Caco-2 (cell line): ENCODE results near the gene TCP1. TPM values are rescaled to one million over a fixed set of nuclear protein-coding genes. Genes with fewer than 3 reads are reported as not detected.
A peak's percentile ranks its signal among the peaks of the same experiment; 100 is the strongest.

Source experiments
- BruUV-seq: library from RNA; stranded (reverse); fragments of 400-500 nt; replicated peaks from 2 replicates; lab custom pipeline; 2021; lab: Mats Ljungman, UMichigan
- CTCF ChIA-PET: fragments of 300-600 bp; sonication (Branson Sonifier 250); formaldehyde crosslinking; loops from one replicate; lab custom pipeline; 2022; ENCODE audit warnings: antibody characterized with exemption; lab: Charles Lee
- POLR2A ChIA-PET: fragments of 300-600 bp; sonication (Branson Sonifier 250); formaldehyde crosslinking; loops from one replicate; lab custom pipeline; 2022; ENCODE audit warnings: antibody characterized with exemption; lab: Charles Lee
- DNase-seq, 2 experiments: peaks; one replicate each; pipeline versions ENCODE4 v3.0.0 to v3.0.0-alpha.2; 2020 to 2022
- H3K27me3 ChIP-seq: replicated peaks from 2 replicates; pipeline ENCODE4 v1.6.0; 2011; ENCODE audit warnings: low read length; ENCODE audit not compliant: control insufficient read depth, insufficient read depth
- H3K36me3 ChIP-seq: 2 replicates; pipeline ENCODE4 v1.5.1; 2011; ENCODE audit warnings: low read length; ENCODE audit not compliant: control insufficient read depth, insufficient read depth
- H3K4me1 ChIP-seq: fragments of 250-450 bp; sonication (Bioruptor Pico); 2 replicates; pipeline ENCODE4 v1.5.1; 2020; ENCODE audit warnings: mild to moderate bottlenecking
- H3K4me3 ChIP-seq: 2 replicates; pipeline ENCODE4 v1.5.1; 2011; ENCODE audit warnings: low read depth, mild to moderate bottlenecking, control low read depth, low read length
- H3K9me3 ChIP-seq: fragments of 250-450 bp; sonication (Bioruptor Pico); 2 replicates; pipeline ENCODE4 v1.5.1; 2020; ENCODE audit warnings: mild to moderate bottlenecking, moderate library complexity
- H3K27ac Mint-ChIP-seq: one replicate; pipeline ENCODE4 v1.8.0; 2022; ENCODE audit warnings: mixed read lengths; ENCODE audit not compliant: unreplicated experiment
- H3K27me3 Mint-ChIP-seq: one replicate; pipeline ENCODE4 v1.8.0; 2022; ENCODE audit warnings: mixed read lengths; ENCODE audit not compliant: insufficient read depth, unreplicated experiment
- H3K36me3 Mint-ChIP-seq: one replicate; pipeline ENCODE4 v1.8.0; 2022; ENCODE audit warnings: mild to moderate bottlenecking, mixed read lengths; ENCODE audit not compliant: insufficient read depth, unreplicated experiment
- H3K4me1 Mint-ChIP-seq: one replicate; pipeline ENCODE4 v1.8.0; 2022; ENCODE audit warnings: low read depth, mixed read lengths; ENCODE audit not compliant: unreplicated experiment
- H3K4me3 Mint-ChIP-seq: one replicate; pipeline ENCODE4 v1.8.0; 2022; ENCODE audit warnings: mild to moderate bottlenecking, moderate library complexity, mixed read lengths; ENCODE audit not compliant: unreplicated experiment
- H3K9me3 Mint-ChIP-seq: one replicate; pipeline ENCODE4 v1.8.0; 2022; ENCODE audit warnings: mixed read lengths; ENCODE audit not compliant: unreplicated experiment
- intact Hi-C: fragments of 100-400 bp; cut with micrococcal nuclease; formaldehyde crosslinking; loops from one replicate; pipeline ENCODE4 v1.10.0; 2022; ENCODE audit not compliant: unreplicated experiment
- total RNA-seq: library from RNA; stranded (reverse); gene quantifications from 2 replicates; pipeline ENCODE4 v1.2.3, GENCODE V29; 2022
- TF ChIP-seq, protein P1 (sequence below), 2 experiments: fragments of 200-600 bp in 1 of 2; IDR thresholded peaks; 1 replicate in 1 of 2; 2 replicates in 1 of 2; pipeline versions ENCODE4 v1.5.1 to v1.8.0; 2011 to 2022; ENCODE audit warnings: antibody characterized with exemption in 1 of 2, control low read depth in 1 of 2, inconsistent platforms in 1 of 2, low read depth in 1 of 2, low read length in 1 of 2, mild to moderate bottlenecking in 1 of 2, moderate library complexity in 1 of 2; ENCODE audit not compliant: insufficient read depth in 1 of 2, severe bottlenecking in 1 of 2, unreplicated experiment in 1 of 2

The TCP1 gene
- total RNA-seq, 1 experiment from 2014 or later = 286 TPM

DNA sequence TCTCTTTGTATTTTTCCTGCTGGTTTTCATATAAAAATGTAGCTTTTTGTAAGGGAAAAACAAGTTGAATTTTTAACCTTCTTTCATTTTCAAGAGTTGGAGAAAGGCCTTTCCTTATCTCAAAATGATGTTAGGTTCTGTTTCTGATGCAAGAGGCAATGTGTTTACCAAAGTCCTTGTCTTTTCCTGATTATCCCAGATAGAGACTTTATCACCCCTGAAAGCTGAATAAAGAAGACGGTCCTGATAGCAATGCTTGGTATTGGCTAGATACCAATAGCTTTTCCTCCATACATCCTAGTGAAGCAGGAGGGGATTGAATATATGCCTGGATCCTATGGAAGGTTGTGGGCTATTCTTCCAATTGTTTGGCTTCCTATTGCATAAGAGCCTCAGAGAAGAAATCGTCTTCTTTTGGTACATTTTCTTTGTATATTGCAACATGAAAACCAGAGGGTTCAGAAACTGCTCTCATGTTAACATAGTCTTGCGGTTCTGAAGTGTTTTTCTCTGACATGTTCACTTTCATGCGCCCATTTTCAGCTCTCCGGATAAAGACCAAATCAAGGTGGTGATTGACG lies 16.1 kb upstream of the TCP1 start:
- H3K36me3 Mint-ChIP-seq = peaks cover 18% of the 10 kb centered on the region
- no peak overlapping the region for H3K4me3 Mint-ChIP-seq
- Histone ChIP-seq H3K4me1 (peaks cover 42% of the 10 kb centered on the region), H3K36me3 (no peaks in the 10 kb centered on the region), H3K4me3 (no peak overlapping the region), H3K27me3 (no peaks in the 10 kb centered on the region), H3K9me3 (no peaks in the 10 kb centered on the region)
- no TSS peak for BruUV-seq
- TF ChIP-seq, protein P1, sequence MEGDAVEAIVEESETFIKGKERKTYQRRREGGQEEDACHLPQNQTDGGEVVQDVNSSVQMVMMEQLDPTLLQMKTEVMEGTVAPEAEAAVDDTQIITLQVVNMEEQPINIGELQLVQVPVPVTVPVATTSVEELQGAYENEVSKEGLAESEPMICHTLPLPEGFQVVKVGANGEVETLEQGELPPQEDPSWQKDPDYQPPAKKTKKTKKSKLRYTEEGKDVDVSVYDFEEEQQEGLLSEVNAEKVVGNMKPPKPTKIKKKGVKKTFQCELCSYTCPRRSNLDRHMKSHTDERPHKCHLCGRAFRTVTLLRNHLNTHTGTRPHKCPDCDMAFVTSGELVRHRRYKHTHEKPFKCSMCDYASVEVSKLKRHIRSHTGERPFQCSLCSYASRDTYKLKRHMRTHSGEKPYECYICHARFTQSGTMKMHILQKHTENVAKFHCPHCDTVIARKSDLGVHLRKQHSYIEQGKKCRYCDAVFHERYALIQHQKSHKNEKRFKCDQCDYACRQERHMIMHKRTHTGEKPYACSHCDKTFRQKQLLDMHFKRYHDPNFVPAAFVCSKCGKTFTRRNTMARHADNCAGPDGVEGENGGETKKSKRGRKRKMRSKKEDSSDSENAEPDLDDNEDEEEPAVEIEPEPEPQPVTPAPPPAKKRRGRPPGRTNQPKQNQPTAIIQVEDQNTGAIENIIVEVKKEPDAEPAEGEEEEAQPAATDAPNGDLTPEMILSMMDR (IDR thresholded peaks at IDR 0.05; ENCODE audit: insufficient read depth in 1 of 2, low read depth in 1 of 2, low read length in 1 of 2, severe bottlenecking in 1 of 2, unreplicated experiment in 1 of 2) = no peak
- ChIA-PET POLR2A (interaction anchor here (3.2 kb wide), 1 partner anchor 15 kb away, joined by 42 read pairs; the partner anchor contains the start of genes MRPL18 and TCP1), CTCF (no interaction called here)
- intact Hi-C loops = loop anchor here (5.0 kb wide), 2 partner anchors 47 to 102 kb away; no protein-coding TSS in a partner anchor
- no peaks in the 10 kb centered on the region for H3K27me3 Mint-ChIP-seq
- H3K4me1 Mint-ChIP-seq = peaks cover 21% of the 10 kb centered on the region
- no peaks in the 10 kb centered on the region for H3K9me3 Mint-ChIP-seq
- peak overlapping the region; percentile 61 for H3K27ac Mint-ChIP-seq
- no peak for DNase-seq

- BruUV-seq = no TSS peak
- no peak overlapping the region for H3K4me3 Mint-ChIP-seq
- ChIA-PET CTCF (no interaction called here), POLR2A (interaction anchor here (3.2 kb wide), 1 partner anchor 14 kb away, joined by 42 read pairs; the partner anchor contains the start of genes MRPL18 and TCP1)
- no peak for DNase-seq
- Histone ChIP-seq H3K27me3 (no peaks in the 10 kb centered on the region), H3K36me3 (no peaks in the 10 kb centered on the region), H3K4me1 (peaks cover 42% of the 10 kb centered on the region), H3K4me3 (no peak overlapping the region), H3K9me3 (no peaks in the 10 kb centered on the region)
- H3K36me3 Mint-ChIP-seq = peaks cover 21% of the 10 kb centered on the region
- H3K9me3 Mint-ChIP-seq = no peaks in the 10 kb centered on the region
- TF ChIP-seq, protein P1 (IDR thresholded peaks at IDR 0.05; ENCODE audit: insufficient read depth in 1 of 2, low read depth in 1 of 2, low read length in 1 of 2, severe bottlenecking in 1 of 2, unreplicated experiment in 1 of 2) = no peak
- intact Hi-C loops = no loop called here
- peaks cover 15% of the 10 kb centered on the region for H3K4me1 Mint-ChIP-seq
- H3K27me3 Mint-ChIP-seq = no peaks in the 10 kb centered on the region
- H3K27ac Mint-ChIP-seq = peak overlapping the region; percentile 61
Measured at GRCh38 chr6:159804504-159804903, 15.1 kb upstream of the TCP1 start.

GRCh38 chr6:159801935-159802334 lies 12.5 kb upstream of the TCP1 start:
- Mint-ChIP-seq H3K27ac (peak overlapping the region; percentile 42), H3K4me3 (no peak overlapping the region), H3K27me3 (no peaks in the 10 kb centered on the region), H3K36me3 (peaks cover 33% of the 10 kb centered on the region), H3K9me3 (no peaks in the 10 kb centered on the region), H3K4me1 (peaks cover 6% of the 10 kb centered on the region)
- Histone ChIP-seq H3K9me3 (no peaks in the 10 kb centered on the region), H3K4me3 (no peak overlapping the region), H3K27me3 (no peaks in the 10 kb centered on the region), H3K36me3 (peaks cover 2% of the 10 kb centered on the region; the same call in 1 of the 2 replicates), H3K4me1 (peaks cover 26% of the 10 kb centered on the region)
- no TSS peak for BruUV-seq
- no peak for DNase-seq
- TF ChIP-seq, protein P1 (IDR thresholded peaks at IDR 0.05; ENCODE audit: insufficient read depth in 1 of 2, low read depth in 1 of 2, low read length in 1 of 2, severe bottlenecking in 1 of 2, unreplicated experiment in 1 of 2) = no peak
- ChIA-PET CTCF (no interaction called here), POLR2A (interaction anchor here (0.5 kb wide), 1 partner anchor 75 kb away, joined by 3 read pairs; the partner anchor contains the start of gene WTAP)
- intact Hi-C loops = no loop called here
